Measurements from ENCODE around the gene CTU2. TPM values are rescaled to one million over a fixed set of nuclear protein-coding genes. Genes with fewer than 3 reads are reported as not detected.

CTU2 gene
- total RNA-seq, 4 donors from 2014 or later = 9.4 to 9.9 (median 9.5) TPM

DNA sequence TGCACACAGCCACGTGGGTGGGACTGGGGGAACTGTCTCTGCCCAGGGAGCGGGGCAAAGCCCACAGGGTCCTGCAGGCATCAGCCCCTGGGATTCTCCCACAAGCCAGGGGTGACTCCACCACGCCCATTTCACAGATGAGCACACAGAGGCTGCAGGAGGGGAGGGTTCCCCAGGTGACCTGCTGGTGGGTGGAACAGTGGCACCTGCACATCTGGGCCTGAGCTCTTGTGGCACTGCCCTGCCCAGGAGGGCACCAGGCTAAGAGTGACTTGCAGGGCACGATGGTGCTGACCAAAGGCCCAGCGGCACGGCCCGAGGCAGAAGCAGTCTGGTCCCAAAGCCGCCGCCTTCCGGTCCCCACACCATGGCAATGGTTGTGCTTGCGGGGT, 54.8 kb downstream of the CTU2 start:
- DNase-seq (ENCODE audit: low spot score in 2 of 2) = no peak
- 82 to 93% methylated on average over 6 to 11 of the region's 11 CpGs for WGBS, 2 donors
- intact Hi-C loops (cut with DNase I; ENCODE audit: low total_unique reads) = no loop called here
- TF ChIP-seq POLR2A (IDR thresholded peaks at IDR 0.05) = no peak
- no peak for TF ChIP-seq CTCF (IDR thresholded peaks at IDR 0.05)
- no peak overlapping the region for H3K4me3 ChIP-seq (ENCODE audit: low read depth, poor library complexity, severe bottlenecking)

- no peak overlapping the region for H3K4me3 ChIP-seq (ENCODE audit: low read depth, poor library complexity, severe bottlenecking)
- 64 to 80% methylated on average over 6 to 8 of the region's 10 CpGs for WGBS, 2 donors
- TF ChIP-seq CTCF (IDR thresholded peaks at IDR 0.05) (no peak), POLR2A (IDR thresholded peaks at IDR 0.05) (no peak)
Measured at GRCh38 chr16:88761830-88762229, 55.5 kb downstream of the CTU2 start.

GRCh38 chr16:88762258-88762870, 56.1 kb downstream of the CTU2 start:
- DNase-seq (ENCODE audit: low spot score in 2 of 2) = no peak
- H3K4me3 ChIP-seq (ENCODE audit: low read depth, poor library complexity, severe bottlenecking) = no peak overlapping the region
- WGBS, 2 donors = 77 to 96% methylated on average over 8 to 16 of the region's 16 CpGs
- intact Hi-C loops (cut with DNase I; ENCODE audit: low total_unique reads) = no loop called here
- TF ChIP-seq CTCF (IDR thresholded peaks at IDR 0.05) (no peak), POLR2A (IDR thresholded peaks at IDR 0.05) (no peak)

More at GRCh38 chr16:88761830-88762229, 55.5 kb downstream of the CTU2 start:
- intact Hi-C loops (cut with DNase I; ENCODE audit: low total_unique reads) = no loop called here
- DNase-seq (ENCODE audit: low spot score in 2 of 2) = no peak

DNA sequence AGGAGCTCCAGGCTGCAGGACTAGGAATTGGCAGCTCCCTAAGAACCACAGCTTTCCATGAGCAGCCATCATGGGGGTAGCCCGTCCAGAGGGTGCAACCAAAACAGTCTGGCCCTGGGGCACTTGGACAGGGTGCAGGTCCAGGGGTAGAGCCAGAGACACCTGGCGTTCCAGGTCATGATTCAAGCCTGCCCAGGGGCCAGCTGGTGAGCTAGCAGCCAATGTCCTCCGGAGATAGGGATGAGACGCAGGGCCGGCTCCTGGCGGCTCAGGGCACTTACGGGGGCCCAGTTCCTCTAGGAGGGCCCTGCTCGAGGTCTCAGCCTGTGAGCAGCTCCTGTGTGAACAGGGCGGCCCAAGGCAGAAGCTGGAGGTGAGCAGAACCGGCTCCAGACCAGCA, 56.6 kb downstream of the CTU2 start:
- TF ChIP-seq CTCF (IDR thresholded peaks at IDR 0.05) (no peak), POLR2A (IDR thresholded peaks at IDR 0.05) (no peak)
- intact Hi-C loops (cut with DNase I; ENCODE audit: low total_unique reads) = no loop called here
- 47 to 71% methylated on average over 8 to 10 of the region's 10 CpGs for WGBS, 2 donors
- DNase-seq (ENCODE audit: low spot score in 2 of 2) = no peak
- H3K4me3 ChIP-seq (ENCODE audit: low read depth, poor library complexity, severe bottlenecking) = no peak overlapping the region

- no peak overlapping the region for H3K4me3 ChIP-seq (ENCODE audit: low read depth, poor library complexity, severe bottlenecking)
- TF ChIP-seq CTCF (IDR thresholded peaks at IDR 0.05) = peak in 1 of 3 donors; percentile 67
- TF ChIP-seq POLR2A (IDR thresholded peaks at IDR 0.05) = no peak
- WGBS, 2 donors = 55 to 63% methylated on average over 14 of the region's 14 CpGs
- no peak for DNase-seq (ENCODE audit: low spot score in 2 of 2)
- intact Hi-C loops (cut with DNase I; ENCODE audit: low total_unique reads) = no loop called here
Measured at GRCh38 chr16:88763502-88764053, 57.3 kb downstream of the CTU2 start.

GRCh38 chr16:88764080-88764479, 57.8 kb downstream of the CTU2 start:
- H3K4me3 ChIP-seq (ENCODE audit: low read depth, poor library complexity, severe bottlenecking) = no peak overlapping the region
- WGBS, 2 donors = 90 to 93% methylated on average over 19 of the region's 19 CpGs
- intact Hi-C loops (cut with DNase I; ENCODE audit: low total_unique reads) = no loop called here
- DNase-seq (ENCODE audit: low spot score in 2 of 2) = no peak
- TF ChIP-seq CTCF (IDR thresholded peaks at IDR 0.05) = no peak
- no peak for TF ChIP-seq POLR2A (IDR thresholded peaks at IDR 0.05)
